Measurements from ENCODE around the gene CALHM6.

CALHM6 gene

DNA sequence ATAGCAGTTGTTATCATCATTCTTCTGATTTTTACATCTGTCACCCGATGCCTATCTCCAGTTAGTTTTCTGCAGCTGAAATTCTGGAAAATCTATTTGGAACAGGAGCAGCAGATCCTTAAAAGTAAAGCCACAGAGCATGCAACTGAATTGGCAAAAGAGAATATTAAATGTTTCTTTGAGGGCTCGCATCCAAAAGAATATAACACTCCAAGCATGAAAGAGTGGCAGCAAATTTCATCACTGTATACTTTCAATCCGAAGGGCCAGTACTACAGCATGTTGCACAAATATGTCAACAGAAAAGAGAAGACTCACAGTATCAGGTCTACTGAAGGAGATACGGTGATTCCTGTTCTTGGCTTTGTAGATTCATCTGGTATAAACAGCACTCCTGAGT lies 2.1 kb downstream of the CALHM6 start:
- DNase-seq (ENCODE audit: extremely low spot score): no peak
- ChIA-PET CTCF (interaction anchor here (0.8 to 2.9 kb wide), 6 partner anchors 12 to 175 kb away, joined by 3 to 13 read pairs (median 4); no protein-coding TSS in a partner anchor), POLR2A (no interaction called here)
- no peak for TF ChIP-seq CTCF (IDR thresholded peaks at IDR 0.05; ENCODE audit: control extremely low read depth, extremely low read depth, low read depth, missing control alignments)

GRCh38 chr6:116465246-116465645 lies 4.1 kb downstream of the CALHM6 start:
- TF ChIP-seq CTCF (IDR thresholded peaks at IDR 0.05; ENCODE audit: control extremely low read depth, extremely low read depth, low read depth, missing control alignments): no peak
- POLR2A ChIA-PET: no interaction called here
- CTCF ChIA-PET: no interaction called here
- no peak for DNase-seq (ENCODE audit: extremely low spot score)

GRCh38 chr6:116467096-116467495 lies 5.9 kb downstream of the CALHM6 start:
- ChIA-PET CTCF (no interaction called here), POLR2A (no interaction called here)
- no peak for TF ChIP-seq CTCF (IDR thresholded peaks at IDR 0.05; ENCODE audit: control extremely low read depth, extremely low read depth, low read depth, missing control alignments)
- DNase-seq (ENCODE audit: extremely low spot score): no peak

GRCh38 chr6:116467514-116467913 lies 6.3 kb downstream of the CALHM6 start:
- TF ChIP-seq CTCF (IDR thresholded peaks at IDR 0.05; ENCODE audit: control extremely low read depth, extremely low read depth, low read depth, missing control alignments): no peak
- ChIA-PET CTCF (no interaction called here), POLR2A (no interaction called here)
- no peak for DNase-seq (ENCODE audit: extremely low spot score)

- no peak for DNase-seq (ENCODE audit: extremely low spot score)
- CTCF ChIA-PET: no interaction called here
- POLR2A ChIA-PET: no interaction called here
- TF ChIP-seq CTCF (IDR thresholded peaks at IDR 0.05; ENCODE audit: control extremely low read depth, extremely low read depth, low read depth, missing control alignments): no peak
These were observed 7.1 kb downstream of the CALHM6 start for GRCh38 chr6:116468293-116468692.

GRCh38 chr6:116471531-116471930 lies 10.4 kb downstream of the CALHM6 start:
- CTCF ChIA-PET: interaction anchor here (0.8 to 1.2 kb wide), 3 partner anchors 9 to 184 kb away, joined by 3 to 5 read pairs (median 4); no protein-coding TSS in a partner anchor
- DNase-seq (ENCODE audit: extremely low spot score): no peak
- POLR2A ChIA-PET: no interaction called here
- no peak for TF ChIP-seq CTCF (IDR thresholded peaks at IDR 0.05; ENCODE audit: control extremely low read depth, extremely low read depth, low read depth, missing control alignments)

- no peak for DNase-seq (ENCODE audit: extremely low spot score)
- ChIA-PET POLR2A (no interaction called here), CTCF (interaction anchor here (1.5 kb wide), 1 partner anchor 26 kb away, joined by 3 read pairs; no protein-coding TSS in a partner anchor)
- no peak for TF ChIP-seq CTCF (IDR thresholded peaks at IDR 0.05; ENCODE audit: control extremely low read depth, extremely low read depth, low read depth, missing control alignments)
These were observed 11.5 kb downstream of the CALHM6 start for GRCh38 chr6:116472706-116473105.

Measured in GM10248 (cell line).